C4-2B (cell line): ENCODE data around the gene USP51.
"Not testable (repeated sequence)": the region's sequence is repeated elsewhere in the genome, so short reads cannot be mapped to it uniquely, and the experiment has no call there.

ENCODE experiments used
- ZFX ChIP-seq: fragments of 450-650 bp; IDR thresholded peaks from 2 replicates; pipeline ENCODE4 v1.6.1; 2017
- TF ChIP-seq, protein P1 (sequence below): fragments of 450-650 bp; conservative IDR thresholded peaks from 2 replicates; pipeline ENCODE4 v1.5.1; 2017; ENCODE audit warnings: mild to moderate bottlenecking

DNA sequence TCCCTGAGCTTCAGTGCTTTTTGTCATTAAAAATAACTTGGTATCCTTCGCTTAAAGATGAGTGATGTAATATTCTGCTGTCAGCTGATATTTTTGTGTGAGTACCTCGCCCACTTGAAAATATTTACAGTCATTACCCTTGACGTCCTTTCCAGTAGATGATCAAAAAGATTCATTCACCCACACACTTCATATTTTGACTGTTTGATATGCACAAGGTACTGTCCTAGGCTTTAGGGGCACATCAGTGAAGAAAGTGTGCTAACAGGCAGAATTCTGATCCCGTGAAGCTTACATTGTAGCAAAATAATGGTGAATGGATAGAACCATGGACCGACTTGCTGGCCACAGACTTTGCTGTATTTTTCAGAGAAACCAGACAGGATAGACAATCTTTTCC is 18.1 kb upstream of the USP51 start:
- TF ChIP-seq, protein P1, sequence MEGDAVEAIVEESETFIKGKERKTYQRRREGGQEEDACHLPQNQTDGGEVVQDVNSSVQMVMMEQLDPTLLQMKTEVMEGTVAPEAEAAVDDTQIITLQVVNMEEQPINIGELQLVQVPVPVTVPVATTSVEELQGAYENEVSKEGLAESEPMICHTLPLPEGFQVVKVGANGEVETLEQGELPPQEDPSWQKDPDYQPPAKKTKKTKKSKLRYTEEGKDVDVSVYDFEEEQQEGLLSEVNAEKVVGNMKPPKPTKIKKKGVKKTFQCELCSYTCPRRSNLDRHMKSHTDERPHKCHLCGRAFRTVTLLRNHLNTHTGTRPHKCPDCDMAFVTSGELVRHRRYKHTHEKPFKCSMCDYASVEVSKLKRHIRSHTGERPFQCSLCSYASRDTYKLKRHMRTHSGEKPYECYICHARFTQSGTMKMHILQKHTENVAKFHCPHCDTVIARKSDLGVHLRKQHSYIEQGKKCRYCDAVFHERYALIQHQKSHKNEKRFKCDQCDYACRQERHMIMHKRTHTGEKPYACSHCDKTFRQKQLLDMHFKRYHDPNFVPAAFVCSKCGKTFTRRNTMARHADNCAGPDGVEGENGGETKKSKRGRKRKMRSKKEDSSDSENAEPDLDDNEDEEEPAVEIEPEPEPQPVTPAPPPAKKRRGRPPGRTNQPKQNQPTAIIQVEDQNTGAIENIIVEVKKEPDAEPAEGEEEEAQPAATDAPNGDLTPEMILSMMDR, result not testable (repeated sequence)
- TF ChIP-seq ZFX, result not testable (repeated sequence)
